HepG2 (cell line): ENCODE data around the gene ZNF777. TPM values are rescaled to one million over a fixed set of nuclear protein-coding genes. Genes with fewer than 3 reads are reported as not detected.

Experiments
- EEA1 ChIP-seq: sonication (generic); formaldehyde crosslinking; IDR thresholded peaks from 2 replicates; pipeline ENCODE4 v1.5.1; 2020; ENCODE audit warnings: mild to moderate bottlenecking, missing genetic modification reagents, borderline replicate concordance
- KDM2A ChIP-seq: sonication (generic); formaldehyde crosslinking; IDR thresholded peaks from 2 replicates; pipeline ENCODE4 v1.4.0; 2020; ENCODE audit warnings: low read depth, missing genetic modification reagents, borderline replicate concordance
- ZNF281 ChIP-seq: sonication (generic); formaldehyde crosslinking; IDR thresholded peaks from 2 replicates; pipeline ENCODE4 v1.4.0; 2020; ENCODE audit warnings: missing genetic modification reagents, borderline replicate concordance
- polyA plus RNA-seq, 8 experiments: library from polyadenylated mRNA; depleted of rRNA in 3 of 8; stranded (reverse) in 7 of 8; unstranded in 1 of 8; fragments of >200 nt; fragmentation: Illumina TruSeq in 4 of 8; extraction: Trizol in 4 of 8; gene quantifications; 2 replicates each; pipeline versions ENCODE4 v1.2.1 to v1.2.3, GENCODE V29; 2011 to 2016; ENCODE audit warnings: low read depth in 4 of 8, missing spikeins in 1 of 8, mixed read lengths in 1 of 8; ENCODE audit not compliant: insufficient read depth in 1 of 8
- total RNA-seq, 5 experiments: library from RNA; depleted of rRNA; stranded (reverse); fragments of >200 nt; fragmentation: Illumina TruSeq; extraction: Trizol; gene quantifications; 2 replicates each; pipeline ENCODE4 v1.2.3, GENCODE V29; 2016; ENCODE audit warnings: low read depth in 1 of 5
- TF ChIP-seq, protein P1 (sequence below): sonication (generic); formaldehyde crosslinking; IDR thresholded peaks from 2 replicates; pipeline ENCODE4 v1.4.0; 2020; ENCODE audit warnings: mild to moderate bottlenecking, missing genetic modification reagents
- TF ChIP-seq, protein P2 (sequence below): sonication (generic); formaldehyde crosslinking; IDR thresholded peaks from 2 replicates; pipeline ENCODE4 v1.8.0; 2022; ENCODE audit warnings: mild to moderate bottlenecking, missing genetic modification reagents; ENCODE audit not compliant: insufficient replicate concordance

ZNF777 gene
- total and polyA plus RNA-seq, 2 of the 13 experiments (the other 11 are each of a cell fraction or from before 2014, with no cell fraction given), result 3.8 to 6.0 TPM

- no peak for TF ChIP-seq ZNF281 (CRISPR knock-in tag)
- TF ChIP-seq, protein P1, sequence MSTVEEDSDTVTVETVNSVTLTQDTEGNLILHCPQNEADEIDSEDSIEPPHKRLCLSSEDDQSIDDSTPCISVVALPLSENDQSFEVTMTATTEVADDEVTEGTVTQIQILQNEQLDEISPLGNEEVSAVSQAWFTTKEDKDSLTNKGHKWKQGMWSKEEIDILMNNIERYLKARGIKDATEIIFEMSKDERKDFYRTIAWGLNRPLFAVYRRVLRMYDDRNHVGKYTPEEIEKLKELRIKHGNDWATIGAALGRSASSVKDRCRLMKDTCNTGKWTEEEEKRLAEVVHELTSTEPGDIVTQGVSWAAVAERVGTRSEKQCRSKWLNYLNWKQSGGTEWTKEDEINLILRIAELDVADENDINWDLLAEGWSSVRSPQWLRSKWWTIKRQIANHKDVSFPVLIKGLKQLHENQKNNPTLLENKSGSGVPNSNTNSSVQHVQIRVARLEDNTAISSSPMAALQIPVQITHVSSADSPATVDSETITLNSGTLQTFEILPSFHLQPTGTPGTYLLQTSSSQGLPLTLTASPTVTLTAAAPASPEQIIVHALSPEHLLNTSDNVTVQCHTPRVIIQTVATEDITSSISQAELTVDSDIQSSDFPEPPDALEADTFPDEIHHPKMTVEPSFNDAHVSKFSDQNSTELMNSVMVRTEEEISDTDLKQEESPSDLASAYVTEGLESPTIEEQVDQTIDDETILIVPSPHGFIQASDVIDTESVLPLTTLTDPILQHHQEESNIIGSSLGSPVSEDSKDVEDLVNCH (CRISPR knock-in tag), result no peak
- TF ChIP-seq KDM2A (CRISPR knock-in tag), result no peak
- TF ChIP-seq, protein P2, sequence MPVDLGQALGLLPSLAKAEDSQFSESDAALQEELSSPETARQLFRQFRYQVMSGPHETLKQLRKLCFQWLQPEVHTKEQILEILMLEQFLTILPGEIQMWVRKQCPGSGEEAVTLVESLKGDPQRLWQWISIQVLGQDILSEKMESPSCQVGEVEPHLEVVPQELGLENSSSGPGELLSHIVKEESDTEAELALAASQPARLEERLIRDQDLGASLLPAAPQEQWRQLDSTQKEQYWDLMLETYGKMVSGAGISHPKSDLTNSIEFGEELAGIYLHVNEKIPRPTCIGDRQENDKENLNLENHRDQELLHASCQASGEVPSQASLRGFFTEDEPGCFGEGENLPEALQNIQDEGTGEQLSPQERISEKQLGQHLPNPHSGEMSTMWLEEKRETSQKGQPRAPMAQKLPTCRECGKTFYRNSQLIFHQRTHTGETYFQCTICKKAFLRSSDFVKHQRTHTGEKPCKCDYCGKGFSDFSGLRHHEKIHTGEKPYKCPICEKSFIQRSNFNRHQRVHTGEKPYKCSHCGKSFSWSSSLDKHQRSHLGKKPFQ (CRISPR knock-in tag), result no peak
- TF ChIP-seq EEA1 (CRISPR knock-in tag), result no peak
These were observed 17.3 kb downstream of the ZNF777 start (continued) for GRCh38 chr7:149443523-149443922.
